H9 (cell line): ENCODE measurements around the gene MICU2. TPM values are rescaled to one million over a fixed set of nuclear protein-coding genes. Genes with fewer than 3 reads are reported as not detected.

Experiments
- DNase-seq: peaks from one replicate; pipeline ENCODE4 v3.0.0-alpha.2; 2017
- H2AFZ ChIP-seq: one replicate; pipeline ENCODE4 v1.6.1; 2013; ENCODE audit warnings: mild to moderate bottlenecking, low read length, control low read depth, moderate library complexity
- H2AK5ac ChIP-seq: 2 replicates; pipeline ENCODE4 v1.6.1; 2013; ENCODE audit warnings: low read length, control low read depth, mixed read lengths; ENCODE audit not compliant: insufficient read length
- H2BK120ac ChIP-seq: one replicate; pipeline ENCODE4 v1.6.1; 2013; ENCODE audit warnings: low read depth, mild to moderate bottlenecking, low read length, control low read depth, inconsistent platforms; ENCODE audit not compliant: poor library complexity, severe bottlenecking
- H2BK12ac ChIP-seq: 2 replicates; pipeline ENCODE4 v1.6.1; 2013; ENCODE audit warnings: low read length, control low read depth, mixed read lengths, low read depth; ENCODE audit not compliant: insufficient read length
- H2BK15ac ChIP-seq: 2 replicates; pipeline ENCODE4 v1.6.1; 2013; ENCODE audit warnings: low read depth, low read length, control low read depth
- H2BK20ac ChIP-seq: one replicate; pipeline ENCODE4 v1.6.1; 2013; ENCODE audit warnings: low read depth, mild to moderate bottlenecking, low read length, control low read depth, inconsistent platforms; ENCODE audit not compliant: poor library complexity, severe bottlenecking
- H2BK5ac ChIP-seq: 2 replicates; pipeline ENCODE4 v1.6.1; 2013; ENCODE audit warnings: low read length, control low read depth, mixed read lengths; ENCODE audit not compliant: insufficient read length
- H3K14ac ChIP-seq: 2 replicates; pipeline ENCODE4 v1.6.1; 2013; ENCODE audit warnings: low read length, control low read depth; ENCODE audit not compliant: insufficient read depth
- H3K18ac ChIP-seq: 2 replicates; pipeline ENCODE4 v1.6.1; 2013; ENCODE audit warnings: low read depth, mild to moderate bottlenecking, mixed read lengths, low read length, control low read depth; ENCODE audit not compliant: insufficient read length
- H3K23ac ChIP-seq: 2 replicates; pipeline ENCODE4 v1.6.1; 2013; ENCODE audit warnings: low read length, control low read depth, mixed read lengths, low read depth; ENCODE audit not compliant: insufficient read length
- H3K23me2 ChIP-seq: 2 replicates; pipeline ENCODE4 v1.6.1; 2013; ENCODE audit warnings: low read depth, mild to moderate bottlenecking, mixed read lengths, low read length, control low read depth; ENCODE audit not compliant: insufficient read length, poor library complexity, severe bottlenecking
- H3K27ac ChIP-seq: 2 replicates; pipeline ENCODE4 v1.5.1; 2013; ENCODE audit warnings: low read length, control low read depth, mixed read lengths, low read depth; ENCODE audit not compliant: insufficient read length
- H3K27me3 ChIP-seq: 2 replicates; pipeline ENCODE4 v1.6.1; 2013; ENCODE audit warnings: low read length, control low read depth, inconsistent platforms; ENCODE audit not compliant: insufficient read depth
- H3K4ac ChIP-seq: 2 replicates; pipeline ENCODE4 v1.6.1; 2013; ENCODE audit warnings: low read depth, mild to moderate bottlenecking, control low read depth, inconsistent platforms, low read length, moderate library complexity
- H3K4me1 ChIP-seq: 2 replicates; pipeline ENCODE4 v1.6.1; 2013; ENCODE audit warnings: low read length, control low read depth, inconsistent platforms; ENCODE audit not compliant: insufficient read depth
- H3K4me2 ChIP-seq: 2 replicates; pipeline ENCODE4 v1.6.1; 2013; ENCODE audit warnings: low read length, control low read depth, mixed read lengths; ENCODE audit not compliant: insufficient read length, insufficient read depth
- H3K56ac ChIP-seq: 2 replicates; pipeline ENCODE4 v1.6.1; 2013; ENCODE audit warnings: low read depth, mild to moderate bottlenecking, mixed read lengths, low read length, control low read depth; ENCODE audit not compliant: insufficient read length
- H3K79me1 ChIP-seq: 2 replicates; pipeline ENCODE4 v1.6.1; 2013; ENCODE audit warnings: low read depth, mild to moderate bottlenecking, moderate library complexity, low read length, control low read depth, inconsistent platforms; ENCODE audit not compliant: insufficient read depth, poor library complexity, severe bottlenecking
- H3K79me2 ChIP-seq: 2 replicates; pipeline ENCODE4 v1.6.1; 2013; ENCODE audit warnings: low read length, control low read depth, inconsistent platforms; ENCODE audit not compliant: insufficient read depth
- H3K9ac ChIP-seq: 2 replicates; pipeline ENCODE4 v1.6.1; 2013; ENCODE audit warnings: low read length, control low read depth, mixed read lengths; ENCODE audit not compliant: insufficient read length; ENCODE audit errors: extremely low read depth
- H3K9me3 ChIP-seq: one replicate; pipeline ENCODE4 v1.6.1; 2013; ENCODE audit warnings: low read depth, low read length, inconsistent platforms; ENCODE audit not compliant: control insufficient read depth
- H3T11ph ChIP-seq: one replicate; pipeline ENCODE4 v1.6.1; 2013; ENCODE audit warnings: mild to moderate bottlenecking, low read length, control low read depth, inconsistent platforms
- H4K20me1 ChIP-seq: one replicate; pipeline ENCODE4 v1.6.1; 2013; ENCODE audit not compliant: control insufficient read depth, insufficient read length, insufficient read depth
- H4K5ac ChIP-seq: 2 replicates; pipeline ENCODE4 v1.6.1; 2013; ENCODE audit warnings: low read depth, mild to moderate bottlenecking, mixed read lengths, low read length, control low read depth; ENCODE audit not compliant: insufficient read length
- H4K8ac ChIP-seq: replicated peaks from 2 replicates; pipeline ENCODE4 v1.6.1; 2013; ENCODE audit warnings: low read length, control low read depth, mixed read lengths, low read depth; ENCODE audit not compliant: insufficient read length
- H4K91ac ChIP-seq: 2 replicates; pipeline ENCODE4 v1.6.1; 2013; ENCODE audit warnings: low read depth, mild to moderate bottlenecking, moderate library complexity, mixed read lengths, low read length, control low read depth; ENCODE audit not compliant: insufficient read length
- H3K27ac Mint-ChIP-seq, 3 experiments: 2 replicates in 2 of 3; 3 replicates in 1 of 3; pipeline ENCODE4 v1.8.0; 2020 to 2021; ENCODE audit warnings: mixed read lengths in 3 of 3, mild to moderate bottlenecking in 1 of 3, moderate library complexity in 1 of 3
- H3K27me3 Mint-ChIP-seq: 2 replicates; pipeline ENCODE4 v1.8.0; 2021; ENCODE audit warnings: low read depth, mild to moderate bottlenecking, moderate library complexity, mixed read lengths
- H3K36me3 Mint-ChIP-seq, 3 experiments: 2 replicates in 2 of 3; 3 replicates in 1 of 3; pipeline ENCODE4 v1.8.0; 2020 to 2021; ENCODE audit warnings: low read depth in 3 of 3, mixed read lengths in 3 of 3; ENCODE audit not compliant: insufficient read depth in 1 of 3
- H3K4me1 Mint-ChIP-seq, 2 experiments: 2 replicates each; pipeline ENCODE4 v1.8.0; 2020; ENCODE audit warnings: mixed read lengths in 2 of 2
- H3K4me3 Mint-ChIP-seq, 2 experiments: 2 replicates in 1 of 2; 3 replicates in 1 of 2; pipeline ENCODE4 v1.8.0; 2020 to 2021; ENCODE audit warnings: mild to moderate bottlenecking in 2 of 2, mixed read lengths in 2 of 2, moderate library complexity in 1 of 2
- H3K9me3 Mint-ChIP-seq, 2 experiments: 2 replicates in 1 of 2; 3 replicates in 1 of 2; pipeline ENCODE4 v1.8.0; 2020; ENCODE audit warnings: mild to moderate bottlenecking in 2 of 2, mixed read lengths in 2 of 2, moderate library complexity in 1 of 2
- WGBS: extraction: QIAGEN DNeasy Blood & Tissue Kit; methylation state at CpG from one replicate; pipeline ENCODE4 v1.1.7; 2013; ENCODE audit warnings: missing lambda C conversion rate, low lambda C conversion rate, mixed read lengths; ENCODE audit not compliant: insufficient read length; ENCODE audit errors: extremely low coverage; 5-methylcytosine and 5-hydroxymethylcytosine counted together
- total RNA-seq: library from RNA; stranded (reverse); gene quantifications from 2 replicates; pipeline ENCODE4 v1.2.1, GENCODE V29; 2021
- TF ChIP-seq, protein P1 (sequence below): fragments of 200-600 bp; sonication (generic); conservative IDR thresholded peaks from 3 replicates; pipeline ENCODE4 v1.8.0; 2021; ENCODE audit warnings: antibody characterized with exemption, mild to moderate bottlenecking

The MICU2 gene
- total RNA-seq, 1 experiment from 2014 or later, result 38.4 TPM

DNA sequence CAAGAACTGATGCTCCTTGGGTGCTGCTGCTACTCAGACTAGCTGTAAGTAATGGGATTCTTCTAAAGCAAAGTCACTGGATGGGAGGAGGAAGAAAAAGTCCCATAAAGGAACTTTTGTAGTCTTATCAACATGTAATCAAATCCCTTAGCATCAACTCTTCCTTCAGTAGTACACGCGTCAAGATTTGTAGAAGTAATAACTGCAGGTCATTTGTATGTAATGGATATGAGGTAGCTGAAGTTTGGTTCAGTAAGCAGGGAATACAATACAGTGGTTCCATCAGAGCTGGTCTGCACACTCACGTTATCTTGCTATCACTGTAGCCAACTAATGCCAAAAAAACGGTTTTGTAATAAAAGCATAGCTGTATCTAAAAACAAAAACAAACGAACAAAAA, 72.5 kb downstream of the MICU2 start:
- Histone ChIP-seq H4K5ac (no peak overlapping the region), H2BK5ac (no peak overlapping the region), H4K91ac (no peak overlapping the region), H2AFZ (no peak overlapping the region), H4K8ac (no peak overlapping the region), H2AK5ac (no peak overlapping the region), H3K14ac (no peak overlapping the region), H3K79me2 (no peaks in the 10 kb centered on the region), H3K4me2 (no peak overlapping the region), H3K23ac (no peak overlapping the region), H2BK15ac (no peak overlapping the region), H2BK120ac (no peak overlapping the region), H3K79me1 (no peaks in the 10 kb centered on the region), H3K27me3 (no peaks in the 10 kb centered on the region), H3T11ph (no peak overlapping the region), H3K23me2 (no peaks in the 10 kb centered on the region), H2BK20ac (no peak overlapping the region), H3K56ac (no peak overlapping the region), H3K18ac (no peak overlapping the region), H4K20me1 (no peaks in the 10 kb centered on the region), H2BK12ac (no peak overlapping the region), H3K27ac (no peak overlapping the region), H3K9ac (no peak overlapping the region), H3K4me1 (no peaks in the 10 kb centered on the region), H3K4ac (no peak overlapping the region), H3K9me3 (no peaks in the 10 kb centered on the region)
- Mint-ChIP-seq H3K4me1 (no peaks in the 10 kb centered on the region), H3K4me3 (no peak overlapping the region), H3K27me3 (no peaks in the 10 kb centered on the region), H3K9me3 (no peaks in the 10 kb centered on the region), H3K27ac (no peak overlapping the region), H3K36me3 (no peaks in the 10 kb centered on the region)
- no peak for DNase-seq
- TF ChIP-seq, protein P1, sequence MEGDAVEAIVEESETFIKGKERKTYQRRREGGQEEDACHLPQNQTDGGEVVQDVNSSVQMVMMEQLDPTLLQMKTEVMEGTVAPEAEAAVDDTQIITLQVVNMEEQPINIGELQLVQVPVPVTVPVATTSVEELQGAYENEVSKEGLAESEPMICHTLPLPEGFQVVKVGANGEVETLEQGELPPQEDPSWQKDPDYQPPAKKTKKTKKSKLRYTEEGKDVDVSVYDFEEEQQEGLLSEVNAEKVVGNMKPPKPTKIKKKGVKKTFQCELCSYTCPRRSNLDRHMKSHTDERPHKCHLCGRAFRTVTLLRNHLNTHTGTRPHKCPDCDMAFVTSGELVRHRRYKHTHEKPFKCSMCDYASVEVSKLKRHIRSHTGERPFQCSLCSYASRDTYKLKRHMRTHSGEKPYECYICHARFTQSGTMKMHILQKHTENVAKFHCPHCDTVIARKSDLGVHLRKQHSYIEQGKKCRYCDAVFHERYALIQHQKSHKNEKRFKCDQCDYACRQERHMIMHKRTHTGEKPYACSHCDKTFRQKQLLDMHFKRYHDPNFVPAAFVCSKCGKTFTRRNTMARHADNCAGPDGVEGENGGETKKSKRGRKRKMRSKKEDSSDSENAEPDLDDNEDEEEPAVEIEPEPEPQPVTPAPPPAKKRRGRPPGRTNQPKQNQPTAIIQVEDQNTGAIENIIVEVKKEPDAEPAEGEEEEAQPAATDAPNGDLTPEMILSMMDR, result no peak
- WGBS, result no CpG with 5 or more reads among the region's 5 CpGs
